ENCODE measurements around the gene HDGFL3.

The HDGFL3 gene

GRCh38 chr15:83115410-83115809, 92.2 kb downstream of the HDGFL3 start:
- no peak for DNase-seq (ENCODE audit: low spot score)
- TF ChIP-seq, protein P1, sequence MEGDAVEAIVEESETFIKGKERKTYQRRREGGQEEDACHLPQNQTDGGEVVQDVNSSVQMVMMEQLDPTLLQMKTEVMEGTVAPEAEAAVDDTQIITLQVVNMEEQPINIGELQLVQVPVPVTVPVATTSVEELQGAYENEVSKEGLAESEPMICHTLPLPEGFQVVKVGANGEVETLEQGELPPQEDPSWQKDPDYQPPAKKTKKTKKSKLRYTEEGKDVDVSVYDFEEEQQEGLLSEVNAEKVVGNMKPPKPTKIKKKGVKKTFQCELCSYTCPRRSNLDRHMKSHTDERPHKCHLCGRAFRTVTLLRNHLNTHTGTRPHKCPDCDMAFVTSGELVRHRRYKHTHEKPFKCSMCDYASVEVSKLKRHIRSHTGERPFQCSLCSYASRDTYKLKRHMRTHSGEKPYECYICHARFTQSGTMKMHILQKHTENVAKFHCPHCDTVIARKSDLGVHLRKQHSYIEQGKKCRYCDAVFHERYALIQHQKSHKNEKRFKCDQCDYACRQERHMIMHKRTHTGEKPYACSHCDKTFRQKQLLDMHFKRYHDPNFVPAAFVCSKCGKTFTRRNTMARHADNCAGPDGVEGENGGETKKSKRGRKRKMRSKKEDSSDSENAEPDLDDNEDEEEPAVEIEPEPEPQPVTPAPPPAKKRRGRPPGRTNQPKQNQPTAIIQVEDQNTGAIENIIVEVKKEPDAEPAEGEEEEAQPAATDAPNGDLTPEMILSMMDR (IDR thresholded peaks at IDR 0.05; ENCODE audit: extremely low read depth, missing control alignments): no peak

- DNase-seq (ENCODE audit: low spot score): no peak
- TF ChIP-seq, protein P1 (IDR thresholded peaks at IDR 0.05; ENCODE audit: extremely low read depth, missing control alignments): no peak
Measured at GRCh38 chr15:83114856-83115255, 92.8 kb downstream of the HDGFL3 start.

DNA sequence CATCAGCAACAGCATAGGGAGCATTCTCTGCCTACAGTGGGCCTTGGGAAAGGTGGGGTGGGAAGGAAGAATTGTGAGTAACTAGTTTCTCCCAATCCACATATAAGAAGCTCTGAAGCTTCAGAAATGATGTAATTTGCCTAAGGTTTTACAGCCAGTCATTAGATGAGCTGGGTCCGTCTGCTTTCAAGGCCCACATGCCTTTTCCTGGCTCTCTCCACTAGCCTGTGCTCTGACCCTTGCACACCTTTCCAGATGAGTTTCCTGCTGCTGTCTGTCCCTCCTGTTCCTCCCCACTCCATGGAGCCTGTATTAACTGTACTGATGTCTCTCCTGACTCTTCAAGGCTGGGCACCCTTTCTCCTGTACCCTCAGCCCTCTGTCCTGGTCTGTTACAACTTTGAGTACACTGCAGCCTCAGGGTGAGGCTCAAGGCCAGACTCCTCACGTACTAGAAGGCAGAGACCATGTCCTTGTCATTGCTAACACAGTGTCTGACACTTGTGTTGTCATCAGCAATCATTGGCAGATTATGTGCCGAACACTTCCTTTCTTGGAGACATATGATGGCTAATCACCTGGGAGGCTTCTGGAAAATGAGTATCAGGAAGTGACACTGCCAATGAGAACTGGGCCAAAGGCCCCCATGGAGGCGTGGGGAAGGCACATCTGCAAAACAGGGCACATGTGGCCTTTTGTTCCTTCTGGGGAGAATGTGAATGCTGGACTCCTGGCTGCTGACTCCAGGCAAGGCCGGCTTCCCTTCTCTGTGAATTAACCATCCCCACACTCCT, 93.5 kb downstream of the HDGFL3 start:
- TF ChIP-seq, protein P1 (IDR thresholded peaks at IDR 0.05; ENCODE audit: extremely low read depth, missing control alignments): no peak
- DNase-seq (ENCODE audit: low spot score): no peak

- TF ChIP-seq, protein P1 (IDR thresholded peaks at IDR 0.05; ENCODE audit: extremely low read depth, missing control alignments): no peak
- no peak for DNase-seq (ENCODE audit: low spot score)
Measured at GRCh38 chr15:83112956-83113299, 94.7 kb downstream of the HDGFL3 start.

DNA sequence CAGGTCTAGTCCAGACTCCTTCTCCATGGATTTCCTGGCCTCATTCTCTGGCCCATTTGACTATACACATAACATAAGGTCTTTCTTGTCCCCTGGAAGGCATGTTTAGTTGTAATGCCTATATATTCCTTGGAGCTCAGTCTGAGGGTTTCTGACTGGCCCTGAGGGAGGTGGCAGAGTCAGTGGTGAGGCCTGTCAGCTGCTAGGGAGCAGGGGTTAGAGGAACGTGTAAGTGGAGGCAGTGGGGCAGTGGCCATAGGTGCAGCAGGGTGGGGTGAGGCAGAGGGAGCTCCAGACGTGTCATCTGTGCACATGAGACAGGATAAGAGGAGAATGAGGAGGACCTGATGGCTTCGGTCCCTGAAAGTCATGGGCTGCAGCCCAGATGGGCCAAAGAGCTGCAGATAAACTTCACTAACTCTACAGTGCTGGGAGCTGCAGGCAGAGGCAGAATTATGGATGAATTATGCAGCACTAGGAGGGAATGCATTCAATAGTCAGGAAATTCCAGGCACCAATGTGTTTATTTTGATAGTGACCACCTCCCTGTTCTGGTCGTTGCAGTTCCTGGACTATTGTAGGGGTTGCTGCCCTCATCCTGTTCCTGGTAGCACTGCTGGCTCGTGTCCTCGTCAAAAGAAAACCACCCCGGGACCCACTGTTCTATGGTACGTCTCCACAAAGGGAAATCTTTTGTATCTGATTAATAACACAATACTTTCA, 95.2 kb downstream of the HDGFL3 start:
- TF ChIP-seq, protein P1 (IDR thresholded peaks at IDR 0.05; ENCODE audit: extremely low read depth, missing control alignments): no peak
- DNase-seq (ENCODE audit: low spot score): no peak

DNA sequence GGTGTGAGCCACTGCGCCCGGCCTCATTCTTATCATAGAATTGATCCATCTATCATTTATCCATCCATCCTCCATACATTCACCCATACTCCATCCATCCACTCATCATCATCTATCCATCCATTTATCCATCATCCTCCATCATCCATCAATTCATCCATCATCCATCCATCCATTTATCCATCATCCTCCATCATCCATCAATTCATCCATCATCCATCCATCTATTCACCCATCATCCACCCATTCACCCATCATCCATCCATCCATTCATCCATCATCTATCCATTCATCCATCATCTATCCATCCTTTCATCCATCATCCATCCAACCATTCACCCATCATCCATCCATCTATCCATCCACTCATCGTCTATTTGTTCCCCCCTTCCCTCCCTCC, 96.5 kb downstream of the HDGFL3 start:
- TF ChIP-seq, protein P1 (IDR thresholded peaks at IDR 0.05; ENCODE audit: extremely low read depth, missing control alignments): no peak
- DNase-seq (ENCODE audit: low spot score): no peak

- TF ChIP-seq, protein P1 (IDR thresholded peaks at IDR 0.05; ENCODE audit: extremely low read depth, missing control alignments): no peak
- no peak for DNase-seq (ENCODE audit: low spot score)
Measured at GRCh38 chr15:83110381-83110780, 97.2 kb downstream of the HDGFL3 start.
